Activated CD8-positive, alpha-beta memory T cell treated with anti-CD3 and anti-CD28 coated beads for 4 hours (primary cell): ENCODE measurements around the gene CACNA1B.
"Not testable (repeated sequence)": the region's sequence is repeated elsewhere in the genome, so short reads cannot be mapped to it uniquely, and the experiment has no call there.

ENCODE experiments used
- DNase-seq, 2 donors: peaks; one replicate each; pipeline ENCODE4 v3.0.0-alpha.2; 2020; ENCODE audit warnings: low read depth in 2 of 2

Gene CACNA1B

DNA sequence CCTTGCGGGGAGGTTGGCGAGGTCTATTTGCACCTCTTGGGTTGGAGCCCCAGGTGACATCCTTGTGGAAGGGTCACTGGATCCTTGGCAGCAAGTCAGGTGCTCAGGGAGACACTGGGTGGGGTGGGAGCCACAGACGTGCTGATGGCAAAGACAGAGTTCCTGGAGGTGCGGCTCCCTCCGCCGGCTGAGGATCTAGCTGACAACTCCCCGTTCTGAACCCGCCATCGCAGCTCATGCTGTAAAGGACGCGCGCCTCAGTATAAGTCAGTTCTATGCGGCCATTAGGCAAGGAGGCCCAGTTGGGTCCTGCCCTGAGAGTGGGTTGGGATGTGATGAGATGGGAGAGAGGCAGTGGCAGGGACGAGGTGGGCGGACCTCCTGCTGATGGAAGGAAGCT is 263.4 kb downstream of the CACNA1B start:
- DNase-seq = not testable (repeated sequence)

DNA sequence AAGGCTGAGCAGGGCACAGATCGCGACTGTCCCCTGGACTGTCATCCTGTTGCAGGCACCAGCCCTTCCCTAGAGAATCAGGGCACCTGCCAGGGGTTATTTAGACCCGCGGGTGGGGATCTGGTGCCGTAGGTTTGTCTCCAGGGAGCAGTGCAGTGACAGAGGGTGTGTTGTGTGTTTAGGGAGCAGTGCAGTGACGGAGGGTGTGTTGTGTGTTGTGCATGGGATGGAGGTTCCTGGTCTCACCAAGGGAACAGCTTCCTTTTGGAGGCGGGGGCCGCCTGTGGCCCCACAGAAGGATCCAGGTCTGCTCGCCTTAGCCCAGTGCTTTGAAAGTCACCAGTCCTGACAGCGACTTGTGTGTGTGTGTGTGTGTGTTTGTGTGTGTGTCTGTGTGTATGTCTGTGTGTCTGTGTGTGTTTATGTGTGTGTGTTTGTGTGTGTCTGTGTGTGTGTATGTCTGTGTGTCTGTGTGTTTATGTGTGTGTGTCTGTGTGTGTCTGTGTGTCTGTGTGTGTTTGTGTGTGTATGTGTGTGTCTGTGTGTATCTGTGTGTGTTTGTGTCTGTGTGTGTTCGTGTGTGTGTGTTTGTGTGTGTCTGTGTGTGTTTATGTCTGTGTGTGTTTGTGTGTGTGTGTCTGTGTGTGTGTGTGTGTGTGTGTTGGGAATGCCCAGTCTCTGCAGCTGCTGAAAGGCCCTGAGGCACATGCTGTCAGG is 265.1 kb downstream of the CACNA1B start:
- not testable (repeated sequence) for DNase-seq

DNA sequence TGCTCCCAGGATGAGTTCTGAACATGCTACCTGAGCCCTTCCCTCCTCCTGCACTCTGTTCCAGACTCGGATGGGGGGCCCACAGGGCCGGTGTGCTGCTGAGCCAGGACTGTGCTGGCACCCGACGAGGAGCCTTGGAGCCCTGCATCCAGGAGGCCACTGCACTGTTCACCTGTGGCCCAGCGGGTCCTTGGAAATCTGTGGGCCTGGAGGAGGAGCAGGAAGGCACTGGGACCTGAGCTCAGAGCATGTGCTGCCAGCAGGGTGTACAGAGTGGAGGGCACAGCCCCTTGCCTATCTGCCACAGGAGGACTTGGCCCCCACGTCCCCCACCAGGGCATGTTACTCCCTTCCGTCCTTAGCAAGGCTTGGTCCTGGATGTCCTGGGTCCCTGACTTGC is 265.9 kb downstream of the CACNA1B start:
- DNase-seq = not testable (repeated sequence)

DNA sequence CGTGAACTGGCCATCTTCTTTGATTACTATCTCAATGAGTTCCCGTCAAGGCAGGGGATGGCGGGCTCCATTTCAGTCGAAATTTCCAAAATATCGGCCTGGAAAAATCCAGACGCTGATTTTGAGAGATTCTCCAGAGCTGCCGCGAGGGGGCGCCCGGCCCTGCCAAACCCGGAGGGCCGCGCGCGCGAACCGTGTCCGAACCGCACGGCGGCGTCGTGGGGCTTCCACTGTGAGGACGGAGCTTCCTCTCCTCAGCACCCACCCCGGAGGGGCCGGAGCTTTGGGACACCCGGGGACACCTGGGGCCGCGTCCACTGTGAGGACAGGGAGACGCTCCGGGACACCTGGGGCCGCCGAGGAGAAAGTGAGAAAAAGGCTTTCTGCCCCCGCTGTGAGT is 270.0 kb downstream of the CACNA1B start:
- not testable (repeated sequence) for DNase-seq

DNA sequence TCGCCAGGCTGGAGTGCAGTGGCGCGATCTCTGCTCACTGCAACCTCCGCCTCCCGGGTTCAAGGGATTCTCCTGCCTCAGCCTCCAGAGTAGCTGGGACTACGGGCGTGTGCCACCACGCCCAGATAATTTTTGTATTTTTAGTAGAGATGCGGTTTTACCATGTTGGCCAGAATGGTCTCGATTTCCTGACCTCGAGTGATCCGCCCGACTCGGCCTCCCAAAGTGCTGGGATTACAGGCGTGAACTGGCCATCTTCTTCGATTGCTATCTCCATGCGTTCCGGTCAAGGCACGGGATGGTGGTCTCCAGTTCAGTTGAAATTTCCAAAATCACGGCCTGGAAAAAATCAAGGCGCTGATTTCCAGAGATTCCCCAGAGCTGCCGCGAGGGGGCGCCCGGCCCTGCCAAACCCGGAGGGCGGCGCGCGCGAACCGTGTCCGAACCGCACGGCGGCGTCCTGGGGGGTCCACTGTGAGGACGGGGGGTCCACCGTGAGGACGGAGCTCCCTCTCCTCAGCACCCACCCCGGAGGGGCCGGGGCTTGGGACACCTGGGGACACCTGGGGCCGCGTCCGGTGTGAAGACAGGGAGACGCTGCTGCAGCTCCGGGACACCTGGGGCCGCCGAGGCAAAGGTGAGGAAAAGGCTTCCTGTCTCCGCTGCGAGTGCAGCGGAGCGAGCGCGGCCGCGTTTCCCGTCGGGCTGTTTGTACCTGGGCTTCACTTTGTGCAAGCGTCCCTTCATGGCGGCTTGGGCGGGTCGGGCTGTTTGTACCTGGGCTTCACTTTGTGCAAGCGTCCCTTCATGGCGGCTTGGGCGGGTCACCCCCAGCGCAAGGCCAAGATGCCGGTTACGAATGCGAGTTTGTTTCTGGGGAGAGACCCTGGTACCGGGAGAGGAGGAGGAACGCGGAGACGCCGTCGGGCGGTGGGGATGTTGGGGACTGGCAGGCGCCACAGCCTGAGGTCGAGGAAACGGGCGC is 272.4 kb downstream of the CACNA1B start:
- not testable (repeated sequence) for DNase-seq

DNA sequence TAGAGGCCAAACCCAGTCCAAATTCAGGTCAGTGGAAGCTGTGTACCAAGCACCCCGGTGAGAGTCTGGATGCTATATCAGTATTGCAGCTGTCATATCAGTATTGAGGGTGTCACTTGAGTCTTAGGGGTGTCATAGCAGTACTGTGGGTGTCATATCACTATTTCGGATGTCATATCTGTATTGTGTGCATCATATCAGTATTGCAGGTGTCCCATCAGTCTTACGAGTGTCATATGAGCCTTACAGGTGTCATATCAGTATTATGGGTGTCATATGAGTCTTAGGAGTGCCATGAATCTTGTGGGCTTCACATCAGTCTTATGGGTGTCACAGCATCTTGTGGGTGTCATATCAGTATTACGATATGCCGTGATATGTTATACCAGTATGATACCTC is 278.2 kb downstream of the CACNA1B start:
- not testable (repeated sequence) for DNase-seq

DNA sequence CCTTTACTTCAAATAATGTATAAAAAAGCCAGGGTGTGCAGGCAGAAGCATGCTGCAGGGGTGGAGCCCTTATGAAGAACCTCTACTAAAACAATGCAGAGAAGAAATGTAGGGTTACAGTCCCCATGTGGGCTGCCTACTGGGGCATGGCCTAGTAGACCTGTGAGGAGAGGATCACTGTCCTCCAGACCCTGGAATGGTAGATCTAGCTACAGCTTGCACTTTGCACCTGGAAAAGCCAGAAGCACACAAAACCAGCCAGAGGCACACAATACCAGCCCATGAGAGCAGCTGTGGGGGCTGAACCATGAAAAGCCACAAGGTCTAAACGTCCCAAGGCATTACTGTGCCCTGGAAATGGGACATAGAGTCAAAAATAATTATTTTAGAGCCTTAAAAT is 289.2 kb downstream of the CACNA1B start:
- not testable (repeated sequence) for DNase-seq
